Adrenal gland (tissue), 12 donors: ENCODE data around the gene NANOG. TPM values are rescaled to one million over a fixed set of nuclear protein-coding genes. Genes with fewer than 3 reads are reported as not detected.
"Not testable (repeated sequence)": the region's sequence is repeated elsewhere in the genome, so short reads cannot be mapped to it uniquely, and the experiment has no call there.

Source experiments
- DNase-seq, 7 donors: peaks; one replicate each; pipeline ENCODE4 v3.0.0-alpha.2; 2019 to 2020
- H3K27ac ChIP-seq, 5 donors: fragments of 200-600 bp; sonication (generic) in 4 of 5; 1 replicate in 3 of 5; 2 replicates in 2 of 5; pipeline versions ENCODE4 v1.5.1 to v1.8.0; 2016 to 2020; ENCODE audit warnings: mild to moderate bottlenecking in 1 of 5
- H3K27me3 ChIP-seq: fragments of 200-600 bp; 2 replicates; pipeline ENCODE4 v1.8.0; 2021
- H3K36me3 ChIP-seq, 2 donors: fragments of 200-600 bp; replicated peaks in 1 of 2; 1 replicate in 1 of 2; 2 replicates in 1 of 2; pipeline versions ENCODE4 v1.5.1 to v1.8.0; 2018 to 2022
- H3K4me1 ChIP-seq, 2 donors: fragments of 200-600 bp; replicated peaks in 1 of 2; 1 replicate in 1 of 2; 2 replicates in 1 of 2; pipeline versions ENCODE4 v1.5.1 to v1.8.0; 2018 to 2021
- H3K4me3 ChIP-seq, 4 donors: fragments of 200-600 bp; sonication (generic) in 3 of 4; one replicate each; pipeline ENCODE4 v1.5.1; 2016 to 2018
- H3K9me3 ChIP-seq, 3 donors: fragments of 200-600 bp; sonication (generic) in 1 of 3; replicated peaks in 1 of 3; 1 replicate in 2 of 3; 2 replicates in 1 of 3; pipeline versions ENCODE4 v1.5.1 to v1.8.0; 2016 to 2021
- POLR2A ChIP-seq, 2 donors: fragments of 450-650 bp; IDR thresholded peaks; one replicate each; pipeline ENCODE4 v1.6.1; 2017; ENCODE audit warnings: antibody characterized with exemption in 2 of 2, mild to moderate bottlenecking in 2 of 2, moderate library complexity in 1 of 2
- WGBS, 4 donors: extraction: QIAGEN DNeasy Blood & Tissue Kit in 2 of 4; methylation state at CpG; one replicate each; pipeline versions ENCODE4 v1.1.5 to v1.1.7; 2013 to 2017; 5-methylcytosine and 5-hydroxymethylcytosine counted together
- intact Hi-C, 2 donors: fragments of 100-400 bp; cut with DNase I; formaldehyde crosslinking; loops; one replicate each; pipeline versions ENCODE4 v1.14.1 to v1.15.0; 2022 to 2023
- polyA plus RNA-seq, 3 donors: library from polyadenylated mRNA; stranded (reverse); fragments of 200-250 nt in 2 of 3; fragments of 350-450 nt in 1 of 3; fragmentation: Illumina TruSeq in 1 of 3; extraction: RNeasy Lipid Tissue Mini Kit (QIAGEN cat#74804) in 1 of 3; gene quantifications; one replicate each; pipeline ENCODE4 v1.2.3, GENCODE V29; 2013 to 2014
- total RNA-seq, 9 donors: library from RNA; depleted of rRNA in 4 of 9; stranded (reverse); fragments of >200 nt in 4 of 9; fragments of 120-200 nt in 1 of 9; fragmentation: NEBNext Ultra II Directional in 1 of 9; extraction: Animal tissue kit (Norgen Biotek cat#: 25700) in 1 of 9; gene quantifications; one replicate each; pipeline versions ENCODE4 v1.1.0 to v1.2.4, GENCODE V29; 2013 to 2023
- TF ChIP-seq, protein P1 (sequence below), 6 experiments: fragments of 450-650 bp in 4 of 6; fragments of 200-600 bp in 2 of 6; sonication (generic) in 1 of 6; IDR thresholded peaks; 1 replicate in 5 of 6; 2 replicates in 1 of 6; pipeline versions ENCODE4 v1.5.1 to v1.8.0; 2016 to 2021; ENCODE audit warnings: antibody characterized with exemption in 6 of 6, mild to moderate bottlenecking in 2 of 6, moderate library complexity in 1 of 6
- donor health status: healthy with polysubstance abuse.
- donor health status: Bipolar disorder and iron deficiency.
- donor health status: DM: yes; HTN: yes; CAD: no.
- donor health status: DM: no; HTN: no; CAD: no.
- donor health status: DM: no; HTN: no; CAD: no.
- donor health status: DM: yes; HTN: yes; CAD: no.

The NANOG gene
- total and polyA plus RNA-seq, 12 donors, result 0.08 to 0.91 (median 0.60) TPM; not detected in 4

DNA sequence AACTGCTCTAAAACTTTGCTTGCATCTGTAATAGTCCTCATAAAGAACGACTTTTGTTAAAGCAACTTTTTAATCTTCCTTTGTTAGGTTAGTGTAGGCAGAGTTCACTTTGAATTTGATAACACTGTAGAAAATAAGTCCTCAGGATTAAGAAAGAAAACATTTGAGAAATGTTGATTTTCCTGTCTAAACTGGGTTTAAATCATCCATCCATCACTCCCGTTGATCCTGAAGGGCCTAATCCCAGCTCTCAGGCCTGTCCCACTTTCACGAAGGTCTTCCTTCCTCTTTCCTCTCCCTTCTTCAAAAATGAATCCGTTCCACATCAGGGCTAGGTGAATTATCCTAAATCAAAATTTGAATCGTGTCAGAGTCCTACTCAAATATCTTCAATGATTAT lies 46.6 kb downstream of the NANOG start:
- WGBS, 4 donors, result 67 to 82% (median 71%) methylated on average over 5 of the region's 5 CpGs
- Histone ChIP-seq H3K4me1 (no peaks in the 10 kb centered on the region), H3K27ac (no peak overlapping the region), H3K36me3 (no peaks in the 10 kb centered on the region), H3K27me3 (no peaks in the 10 kb centered on the region), H3K4me3 (no peak overlapping the region), H3K9me3 (no peaks in the 10 kb centered on the region)
- DNase-seq, result no peak
- intact Hi-C loops, result no loop called here
- TF ChIP-seq, protein P1, sequence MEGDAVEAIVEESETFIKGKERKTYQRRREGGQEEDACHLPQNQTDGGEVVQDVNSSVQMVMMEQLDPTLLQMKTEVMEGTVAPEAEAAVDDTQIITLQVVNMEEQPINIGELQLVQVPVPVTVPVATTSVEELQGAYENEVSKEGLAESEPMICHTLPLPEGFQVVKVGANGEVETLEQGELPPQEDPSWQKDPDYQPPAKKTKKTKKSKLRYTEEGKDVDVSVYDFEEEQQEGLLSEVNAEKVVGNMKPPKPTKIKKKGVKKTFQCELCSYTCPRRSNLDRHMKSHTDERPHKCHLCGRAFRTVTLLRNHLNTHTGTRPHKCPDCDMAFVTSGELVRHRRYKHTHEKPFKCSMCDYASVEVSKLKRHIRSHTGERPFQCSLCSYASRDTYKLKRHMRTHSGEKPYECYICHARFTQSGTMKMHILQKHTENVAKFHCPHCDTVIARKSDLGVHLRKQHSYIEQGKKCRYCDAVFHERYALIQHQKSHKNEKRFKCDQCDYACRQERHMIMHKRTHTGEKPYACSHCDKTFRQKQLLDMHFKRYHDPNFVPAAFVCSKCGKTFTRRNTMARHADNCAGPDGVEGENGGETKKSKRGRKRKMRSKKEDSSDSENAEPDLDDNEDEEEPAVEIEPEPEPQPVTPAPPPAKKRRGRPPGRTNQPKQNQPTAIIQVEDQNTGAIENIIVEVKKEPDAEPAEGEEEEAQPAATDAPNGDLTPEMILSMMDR (IDR thresholded peaks at IDR 0.05), result no peak
- TF ChIP-seq POLR2A (IDR thresholded peaks at IDR 0.05), result no peak

DNA sequence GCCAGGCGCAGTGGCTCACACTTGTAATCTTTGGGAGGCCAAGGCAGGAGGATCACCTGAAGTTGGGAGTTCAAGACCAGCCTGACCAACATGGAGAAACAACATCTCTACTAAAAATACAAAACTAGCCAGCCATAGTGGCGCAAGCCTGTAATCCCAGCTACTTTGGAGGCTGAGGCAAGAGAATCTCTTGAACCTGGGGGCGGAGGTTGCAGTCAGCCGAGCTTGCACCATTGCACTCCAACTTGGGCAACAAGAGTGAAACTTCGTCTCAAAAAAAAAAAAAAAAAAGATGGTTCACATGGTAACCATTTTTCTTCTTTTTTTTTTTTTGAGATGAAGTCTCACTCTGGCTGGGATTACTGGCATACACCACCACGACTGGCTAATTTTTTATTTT lies 48.2 kb downstream of the NANOG start:
- no peak overlapping the region for H3K4me3 ChIP-seq
- 77 to 88% (median 83%) methylated on average over 4 to 6 of the region's 6 CpGs for WGBS, 4 donors
- no peak for DNase-seq
- no peaks in the 10 kb centered on the region for H3K4me1 ChIP-seq
- H3K9me3 ChIP-seq, result no peaks in the 10 kb centered on the region
- no peak overlapping the region for H3K27ac ChIP-seq
- intact Hi-C loops, result no loop called here
- no peak for TF ChIP-seq POLR2A (IDR thresholded peaks at IDR 0.05)
- TF ChIP-seq, protein P1 (IDR thresholded peaks at IDR 0.05), result no peak
- H3K36me3 ChIP-seq, result no peaks in the 10 kb centered on the region
- H3K27me3 ChIP-seq, result no peaks in the 10 kb centered on the region

DNA sequence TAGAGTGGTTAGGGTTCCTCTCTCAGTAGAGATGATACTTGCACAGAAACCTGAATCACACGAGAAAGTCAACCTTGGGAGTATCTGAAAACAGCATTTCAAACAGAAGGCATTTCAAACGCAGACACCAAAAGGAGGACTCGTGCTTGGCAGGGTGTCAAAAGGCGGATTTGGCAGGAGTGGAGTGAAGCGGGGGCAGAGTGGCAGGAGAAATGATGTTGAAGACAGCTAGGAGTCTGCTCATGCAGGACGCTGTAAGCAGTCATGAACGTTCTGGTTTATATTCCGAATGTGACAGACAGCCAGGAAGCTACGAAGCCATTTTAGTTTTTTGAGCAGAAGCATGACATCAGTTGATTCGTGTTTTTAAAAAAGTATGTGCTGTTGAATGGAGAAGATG lies 50.0 kb downstream of the NANOG start:
- intact Hi-C loops, H3K27ac ChIP-seq, H3K36me3 ChIP-seq, H3K4me1 ChIP-seq, H3K27me3 ChIP-seq, H3K9me3 ChIP-seq, H3K4me3 ChIP-seq: not testable (repeated sequence)
- peak; percentile 45 to 73 (median 58) for DNase-seq
- 9 to 26% (median 24%) methylated on average over 5 to 9 of the region's 10 CpGs for WGBS, 4 donors

DNA sequence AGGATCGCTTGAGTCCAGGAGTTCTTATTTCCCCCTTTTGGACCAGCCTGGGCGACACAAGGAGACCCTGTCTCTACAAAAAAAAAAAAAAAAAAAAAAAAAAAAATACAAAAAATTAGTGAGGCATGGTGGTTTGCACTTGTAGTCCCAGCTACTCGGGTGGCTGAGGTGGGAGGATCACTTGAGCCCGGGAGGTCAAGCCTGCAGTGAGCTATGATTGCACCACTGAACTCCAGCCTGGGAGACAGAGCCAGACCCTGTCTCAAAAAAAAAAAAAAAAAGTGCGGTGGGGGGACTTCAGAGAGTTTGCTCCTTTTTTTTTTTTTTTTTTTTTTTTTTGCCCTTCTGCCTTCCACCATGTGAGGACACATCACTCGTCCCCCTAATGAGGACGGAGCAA lies 50.6 kb downstream of the NANOG start:
- intact Hi-C loops, H3K36me3 ChIP-seq: not testable (repeated sequence)
- 76 to 85% (median 85%) methylated on average over 5 to 7 of the region's 7 CpGs for WGBS, 4 donors

DNA sequence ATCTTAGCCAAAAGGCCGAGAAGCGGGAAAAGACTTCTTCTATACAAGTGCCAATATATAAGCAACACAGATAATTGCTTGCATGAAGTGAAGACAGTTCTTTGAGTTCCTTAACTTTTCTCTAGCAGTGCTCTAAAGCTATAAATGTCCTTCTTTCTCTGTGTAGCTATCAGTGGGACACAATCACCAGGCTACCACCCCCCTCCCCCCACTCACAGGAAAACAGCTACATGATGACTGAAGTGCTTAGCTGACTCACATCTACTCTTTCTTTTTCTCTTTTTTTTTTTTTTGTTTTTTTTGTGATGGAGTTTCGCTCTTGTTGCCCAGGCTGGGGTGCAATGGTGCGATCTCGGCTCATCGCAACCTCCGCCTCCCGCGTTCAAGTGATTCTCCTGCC lies 53.2 kb downstream of the NANOG start:
- H3K27ac ChIP-seq, H3K27me3 ChIP-seq, H3K9me3 ChIP-seq, intact Hi-C loops, DNase-seq, H3K4me1 ChIP-seq, H3K36me3 ChIP-seq, H3K4me3 ChIP-seq: not testable (repeated sequence)
- WGBS, 4 donors, result 93 to 97% (median 95%) methylated on average over 9 of the region's 9 CpGs

More for the DNA sequence above, 50.6 kb downstream of the NANOG start:
- H3K4me3 ChIP-seq, H3K27me3 ChIP-seq, H3K4me1 ChIP-seq, H3K27ac ChIP-seq, DNase-seq, H3K9me3 ChIP-seq: not testable (repeated sequence)

DNA sequence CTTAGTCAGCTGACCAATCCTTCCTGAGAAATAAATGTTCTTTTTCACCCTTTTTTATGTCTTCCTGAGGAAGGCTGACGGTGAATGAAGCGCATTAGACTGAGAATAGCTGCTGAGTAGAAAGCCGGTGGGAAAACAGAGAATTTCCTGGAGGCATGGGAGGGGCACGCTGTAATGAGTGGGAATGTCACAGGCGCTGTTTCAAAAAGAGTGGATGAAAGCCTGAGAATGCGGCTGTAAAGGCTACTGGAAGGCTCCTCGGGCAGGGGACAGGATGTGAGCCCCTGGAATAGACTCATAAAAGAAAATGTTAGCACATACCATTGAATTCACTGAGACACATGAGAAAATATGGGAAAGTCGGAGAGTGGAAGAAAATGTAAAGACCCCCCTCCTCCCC lies 53.9 kb downstream of the NANOG start:
- H3K36me3 ChIP-seq, H3K4me1 ChIP-seq, H3K9me3 ChIP-seq, DNase-seq, intact Hi-C loops, H3K27me3 ChIP-seq, H3K4me3 ChIP-seq, H3K27ac ChIP-seq: not testable (repeated sequence)
- WGBS, 4 donors, result 29 to 60% (median 53%) methylated on average over 4 to 6 of the region's 8 CpGs

DNA sequence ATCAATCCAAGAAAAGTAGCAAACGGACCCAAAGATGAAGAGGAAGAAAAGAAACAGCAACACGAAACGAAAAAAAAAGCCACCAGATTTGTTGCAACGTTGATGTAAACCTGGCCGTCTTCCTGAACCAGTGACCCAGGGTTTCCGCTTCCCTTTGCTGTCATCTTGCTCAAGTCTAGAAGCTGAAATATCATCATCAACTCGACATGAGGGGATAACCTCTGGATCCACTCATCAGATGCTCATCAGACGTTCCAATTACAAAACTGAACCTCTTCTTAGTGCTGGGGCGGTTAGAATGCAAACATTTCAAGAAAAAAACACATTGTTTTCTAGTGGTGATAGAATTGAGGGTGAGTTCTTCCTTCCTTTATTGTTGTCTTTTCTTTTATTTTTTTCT lies 54.4 kb downstream of the NANOG start:
- H3K27me3 ChIP-seq, H3K27ac ChIP-seq, H3K9me3 ChIP-seq, H3K36me3 ChIP-seq, H3K4me3 ChIP-seq, DNase-seq, intact Hi-C loops, H3K4me1 ChIP-seq: not testable (repeated sequence)
- WGBS, 4 donors, result 35 to 100% (median 45%) methylated on average over 1 to 3 of the region's 9 CpGs
